OCI-LY1 (cell line): ENCODE data around the gene DUS3L.

Experiments used
- CTCF ChIP-seq: fragments of 200-600 bp; sonication (generic), shearing (Covaris generic); IDR thresholded peaks from 2 replicates; pipeline ENCODE4 v1.5.1; 2017; ENCODE audit warnings: mild to moderate bottlenecking, antibody characterized with exemption, low read length, moderate library complexity, mixed read lengths
- EZH2 ChIP-seq: fragments of 200-600 bp; sonication (generic), shearing (Covaris generic); IDR thresholded peaks from 2 replicates; pipeline ENCODE4 v1.8.0; 2017; ENCODE audit warnings: borderline replicate concordance, mixed run types, mild to moderate bottlenecking, antibody characterized with exemption, low read length, moderate library complexity, mixed read lengths

GRCh38 chr19:5817218-5817617, 26.3 kb upstream of the DUS3L start:
- TF ChIP-seq CTCF (no peak), EZH2 (no peak)
